CD4-positive, alpha-beta memory T cell (primary cell): Measurements from ENCODE around the gene IL18. TPM values are rescaled to one million over a fixed set of nuclear protein-coding genes. Genes with fewer than 3 reads are reported as not detected.

Source experiments
- CTCF ChIA-PET: fragments of 350-600 bp; sonication (Branson Sonifier 250); formaldehyde crosslinking; loops from one replicate; lab custom pipeline; 2021; ENCODE audit warnings: inconsistent platforms; ENCODE audit not compliant: partially characterized antibody; lab: Charles Lee
- POLR2A ChIA-PET: fragments of 350-600 bp; sonication (Branson Sonifier 250); formaldehyde crosslinking; loops from one replicate; lab custom pipeline; 2021; ENCODE audit not compliant: partially characterized antibody; lab: Charles Lee
- DNase-seq, 5 donors: peaks; one replicate each; pipeline versions ENCODE4 v3.0.0 to v3.0.0-alpha.2; 2020 to 2022; ENCODE audit warnings: mixed read lengths in 1 of 5
- H3K27ac ChIP-seq: one replicate; pipeline ENCODE4 v1.7.0; 2013; ENCODE audit warnings: low read depth, low read length
- H3K27me3 ChIP-seq: 2 replicates; pipeline ENCODE4 v1.7.0; 2013; ENCODE audit warnings: mild to moderate bottlenecking, low read length, moderate library complexity; ENCODE audit not compliant: insufficient read depth
- H3K36me3 ChIP-seq: 2 replicates; pipeline ENCODE4 v1.7.0; 2013; ENCODE audit warnings: mild to moderate bottlenecking, low read length, moderate library complexity; ENCODE audit not compliant: insufficient read depth
- H3K4me1 ChIP-seq: 2 replicates; pipeline ENCODE4 v1.7.0; 2013; ENCODE audit warnings: mild to moderate bottlenecking, low read length, moderate library complexity; ENCODE audit not compliant: insufficient read depth
- H3K4me3 ChIP-seq, 2 donors: one replicate each; pipeline ENCODE4 v1.7.0; 2013; ENCODE audit warnings: low read length in 2 of 2, mild to moderate bottlenecking in 1 of 2
- H3K9me3 ChIP-seq, 2 donors: one replicate each; pipeline ENCODE4 v1.7.0; 2013; ENCODE audit warnings: low read length in 2 of 2, control low read depth in 1 of 2; ENCODE audit not compliant: control insufficient read depth in 1 of 2
- H3K27ac Mint-ChIP-seq, 7 donors: one replicate each; pipeline ENCODE4 v1.8.0; 2020 to 2021; ENCODE audit warnings: mixed read lengths in 7 of 7, mild to moderate bottlenecking in 6 of 7, inconsistent platforms in 3 of 7, moderate library complexity in 3 of 7
- H3K27me3 Mint-ChIP-seq, 2 donors: one replicate each; pipeline ENCODE4 v1.8.0; 2020 to 2021; ENCODE audit warnings: mixed read lengths in 2 of 2
- H3K36me3 Mint-ChIP-seq, 2 donors: one replicate each; pipeline ENCODE4 v1.8.0; 2020 to 2021; ENCODE audit warnings: mixed read lengths in 2 of 2, inconsistent platforms in 1 of 2, mild to moderate bottlenecking in 1 of 2
- H3K4me1 Mint-ChIP-seq, 4 donors: one replicate each; pipeline ENCODE4 v1.8.0; 2020 to 2021; ENCODE audit warnings: mixed read lengths in 4 of 4, mild to moderate bottlenecking in 1 of 4
- H3K4me3 Mint-ChIP-seq, 8 donors: one replicate each; pipeline ENCODE4 v1.8.0; 2020 to 2021; ENCODE audit warnings: mixed read lengths in 8 of 8, mild to moderate bottlenecking in 7 of 8, moderate library complexity in 6 of 8, inconsistent platforms in 3 of 8
- H3K9me3 Mint-ChIP-seq, 8 donors: one replicate each; pipeline ENCODE4 v1.8.0; 2020 to 2021; ENCODE audit warnings: mixed read lengths in 8 of 8, mild to moderate bottlenecking in 5 of 8, inconsistent platforms in 3 of 8, moderate library complexity in 1 of 8
- intact Hi-C: fragments of 100-400 bp; cut with micrococcal nuclease; formaldehyde crosslinking; loops from one replicate; pipeline ENCODE4 v1.15.1; 2023
- polyA plus RNA-seq, 2 donors: library from polyadenylated mRNA; unstranded; fragments of 300-500 nt; fragmentation: Illumina TruSeq; gene quantifications; one replicate each; pipeline ENCODE4 v1.2.3, GENCODE V29; 2021
- total RNA-seq, 2 experiments: library from RNA; stranded (reverse); gene quantifications; one replicate each; pipeline ENCODE4 v1.2.3, GENCODE V29; 2021

The IL18 gene
- total and polyA plus RNA-seq, 4 experiments from 2014 or later = 0.42 TPM; not detected in 3

DNA sequence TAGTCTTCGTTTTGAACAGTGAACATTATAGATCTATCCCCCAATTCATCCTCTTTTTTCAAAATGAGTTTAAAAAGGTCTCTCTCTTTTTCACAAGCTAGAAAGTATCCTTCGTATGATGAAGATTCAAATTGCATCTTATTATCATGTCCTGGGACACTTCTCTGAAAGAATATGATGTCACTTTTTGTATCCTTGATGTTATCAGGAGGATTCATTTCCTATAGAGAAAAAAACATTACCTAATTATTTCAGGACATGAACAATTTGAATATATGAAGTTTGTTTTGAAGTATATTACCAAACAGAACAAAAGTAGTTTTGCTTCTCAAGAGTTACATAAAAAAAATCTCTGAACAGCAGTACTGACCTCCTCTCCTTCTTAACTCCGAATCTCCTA is 20.3 kb downstream of the IL18 start:
- intact Hi-C loops = no loop called here
- Mint-ChIP-seq H3K9me3 (peaks cover 0 to 14% (median 6%) of the 10 kb centered on the region in 8 donors), H3K4me1 (no peaks in the 10 kb centered on the region), H3K4me3 (no peak overlapping the region), H3K27ac (peak overlapping the region in 1 of 7 donors; percentile 65), H3K36me3 (peaks cover 7 to 13% of the 10 kb centered on the region in 2 donors), H3K27me3 (peaks cover 0 to 2% of the 10 kb centered on the region in 2 donors)
- Histone ChIP-seq H3K36me3 (no peaks in the 10 kb centered on the region), H3K27ac (no peak overlapping the region), H3K27me3 (no peaks in the 10 kb centered on the region), H3K4me3 (no peak overlapping the region), H3K9me3 (no peaks in the 10 kb centered on the region), H3K4me1 (no peaks in the 10 kb centered on the region)
- CTCF ChIA-PET = interaction anchor here (0.6 kb wide), 1 partner anchor 136 kb away, joined by 3 read pairs; no protein-coding TSS in a partner anchor
- no peak for DNase-seq
- POLR2A ChIA-PET = no interaction called here

DNA sequence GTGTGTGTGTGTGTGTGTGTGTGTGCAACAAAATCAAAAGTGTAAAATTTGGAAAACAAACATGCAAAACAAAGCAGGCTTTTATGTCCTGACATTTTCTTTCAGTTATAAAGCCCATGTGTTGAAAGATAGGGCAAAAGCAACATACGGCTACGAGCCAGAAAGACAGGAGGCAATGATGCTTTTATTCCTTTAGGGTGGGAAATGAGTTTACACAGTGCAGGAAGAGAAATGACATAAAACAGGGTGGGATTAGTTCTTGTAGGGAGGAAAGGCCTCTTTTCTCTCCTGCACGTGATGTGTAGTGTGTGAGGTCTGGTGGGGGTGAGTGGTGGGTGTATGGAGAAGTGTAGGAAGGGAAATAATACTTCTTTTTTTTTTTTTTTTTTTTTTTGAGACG is 29.4 kb downstream of the IL18 start:
- POLR2A ChIA-PET = no interaction called here
- H3K4me1 ChIP-seq = no peaks in the 10 kb centered on the region
- Mint-ChIP-seq H3K4me3 (no peak overlapping the region), H3K4me1 (peaks cover 0 to 2% (median 0%) of the 10 kb centered on the region in 4 donors), H3K36me3 (peaks cover 2 to 13% of the 10 kb centered on the region in 2 donors), H3K27ac (no peak overlapping the region), H3K27me3 (no peaks in the 10 kb centered on the region), H3K9me3 (no peaks in the 10 kb centered on the region)
- no peaks in the 10 kb centered on the region for H3K9me3 ChIP-seq
- no peak for DNase-seq
- H3K27me3 ChIP-seq = no peaks in the 10 kb centered on the region
- intact Hi-C loops = no loop called here
- H3K27ac ChIP-seq = no peak overlapping the region
- no peaks in the 10 kb centered on the region for H3K36me3 ChIP-seq
- H3K4me3 ChIP-seq = no peak overlapping the region
- CTCF ChIA-PET = interaction anchor here (0.6 kb wide), 1 partner anchor 1753 kb away, joined by 3 read pairs; no protein-coding TSS in a partner anchor

DNA sequence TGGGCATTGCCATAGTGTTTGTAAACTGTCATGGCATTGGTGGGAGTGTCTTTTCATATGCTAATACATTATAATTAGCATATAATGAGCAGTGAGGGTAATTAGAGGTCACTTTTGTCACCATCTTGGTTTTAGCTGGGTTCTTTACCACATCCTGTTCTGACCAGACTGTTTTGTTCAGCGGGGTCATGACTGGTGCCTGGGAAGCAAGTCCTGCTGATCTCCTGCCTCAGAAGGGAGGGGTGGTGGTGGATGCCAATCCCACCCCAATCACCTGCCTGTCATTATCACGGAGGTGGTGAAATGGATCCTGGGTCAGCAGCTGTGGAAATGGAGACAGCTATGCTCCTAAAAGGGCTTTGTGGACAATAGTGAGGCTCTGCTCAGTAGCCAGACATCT is 31.2 kb downstream of the IL18 start:
- Histone ChIP-seq H3K27me3 (no peaks in the 10 kb centered on the region), H3K4me1 (no peaks in the 10 kb centered on the region), H3K4me3 (no peak overlapping the region), H3K27ac (no peak overlapping the region), H3K36me3 (no peaks in the 10 kb centered on the region), H3K9me3 (no peaks in the 10 kb centered on the region)
- peaks cover 2 to 13% of the 10 kb centered on the region in 2 donors for H3K36me3 Mint-ChIP-seq
- no peak overlapping the region for H3K27ac Mint-ChIP-seq
- intact Hi-C loops = no loop called here
- no peaks in the 10 kb centered on the region for H3K27me3 Mint-ChIP-seq
- DNase-seq = no peak
- H3K9me3 Mint-ChIP-seq = no peaks in the 10 kb centered on the region
- POLR2A ChIA-PET = no interaction called here
- H3K4me1 Mint-ChIP-seq = peaks cover 0 to 2% (median 0%) of the 10 kb centered on the region in 4 donors
- CTCF ChIA-PET = interaction anchor here (1.1 kb wide), 1 partner anchor 148 kb away, joined by 3 read pairs; no protein-coding TSS in a partner anchor
- H3K4me3 Mint-ChIP-seq = no peak overlapping the region

DNA sequence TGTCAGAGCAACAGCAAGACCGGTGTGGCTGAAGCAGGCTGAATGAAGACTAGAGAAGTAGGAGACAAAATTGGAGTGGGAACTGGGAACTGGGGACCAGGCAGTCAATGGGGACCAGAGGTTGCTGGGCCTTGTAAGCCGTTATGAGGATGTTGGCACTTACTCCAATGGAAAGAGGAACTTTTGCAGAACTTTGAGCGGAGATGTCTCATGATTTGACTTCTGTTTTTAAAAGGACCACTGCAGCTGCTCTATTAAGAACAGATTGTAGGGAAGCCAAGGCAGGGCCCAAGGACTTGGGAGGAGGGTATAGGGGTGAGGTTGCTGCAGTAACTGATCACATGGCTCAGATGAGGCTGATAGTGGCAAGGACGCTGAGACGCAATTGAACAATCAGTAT is 34.2 kb downstream of the IL18 start:
- no peaks in the 10 kb centered on the region for H3K9me3 Mint-ChIP-seq
- DNase-seq = no peak
- POLR2A ChIA-PET = no interaction called here
- no peak overlapping the region for H3K4me3 Mint-ChIP-seq
- H3K4me1 ChIP-seq = no peaks in the 10 kb centered on the region
- H3K36me3 Mint-ChIP-seq = peaks cover 0 to 18% of the 10 kb centered on the region in 2 donors
- no peaks in the 10 kb centered on the region for H3K27me3 Mint-ChIP-seq
- CTCF ChIA-PET = interaction anchor here (1.7 kb wide), 1 partner anchor 18 kb away, joined by 4 read pairs; no protein-coding TSS in a partner anchor
- no peaks in the 10 kb centered on the region for H3K36me3 ChIP-seq
- H3K4me3 ChIP-seq = no peak overlapping the region
- no peak overlapping the region for H3K27ac Mint-ChIP-seq
- H3K27me3 ChIP-seq = no peaks in the 10 kb centered on the region
- no peaks in the 10 kb centered on the region for H3K9me3 ChIP-seq
- intact Hi-C loops = no loop called here
- H3K27ac ChIP-seq = no peak overlapping the region
- peaks cover 0 to 2% (median 0%) of the 10 kb centered on the region in 4 donors for H3K4me1 Mint-ChIP-seq

DNA sequence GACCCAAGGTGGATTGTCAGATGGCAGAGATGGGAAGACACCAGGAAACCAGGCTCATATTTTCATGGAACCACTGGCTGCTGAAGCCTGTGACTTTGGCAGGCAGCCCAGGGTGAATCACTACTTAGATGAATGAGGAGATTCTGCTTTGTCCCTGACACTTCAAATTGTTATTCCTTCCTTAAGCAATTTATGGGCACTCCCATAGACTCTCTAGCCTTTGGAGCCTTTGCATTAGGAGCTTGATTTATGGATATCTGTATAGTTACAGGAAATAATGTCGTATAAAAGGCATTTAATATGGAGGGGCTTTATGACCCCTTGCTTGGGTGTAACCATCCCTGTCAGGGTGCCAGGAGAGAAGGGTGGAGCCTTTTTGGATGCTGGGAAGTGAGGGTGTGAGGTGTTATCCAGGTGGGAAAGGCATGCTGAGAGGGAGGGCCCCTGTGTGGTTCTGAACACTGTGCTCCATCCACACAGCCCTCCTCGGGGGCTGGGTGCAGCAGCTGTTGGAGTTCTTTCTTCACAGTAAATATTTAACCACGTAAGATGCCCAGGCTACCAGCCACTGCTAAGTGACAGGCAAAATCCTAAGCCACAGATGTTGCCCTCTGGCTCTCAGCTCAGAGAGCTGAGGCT is 35.3 kb downstream of the IL18 start:
- no peaks in the 10 kb centered on the region for H3K36me3 ChIP-seq
- Mint-ChIP-seq H3K4me1 (peaks cover 0 to 2% (median 0%) of the 10 kb centered on the region in 4 donors), H3K27ac (no peak overlapping the region), H3K9me3 (no peaks in the 10 kb centered on the region), H3K4me3 (no peak overlapping the region), H3K36me3 (peaks cover 0 to 15% of the 10 kb centered on the region in 2 donors), H3K27me3 (no peaks in the 10 kb centered on the region)
- ChIA-PET POLR2A (no interaction called here), CTCF (interaction anchor here (1.5 to 1.7 kb wide), 2 partner anchors 9 to 17 kb away, joined by 4 to 5 read pairs; no protein-coding TSS in a partner anchor)
- no peak for DNase-seq
- no peaks in the 10 kb centered on the region for H3K4me1 ChIP-seq
- intact Hi-C loops = no loop called here
- H3K4me3 ChIP-seq = no peak overlapping the region
- H3K27ac ChIP-seq = no peak overlapping the region
- H3K27me3 ChIP-seq = no peaks in the 10 kb centered on the region
- H3K9me3 ChIP-seq = no peaks in the 10 kb centered on the region

DNA sequence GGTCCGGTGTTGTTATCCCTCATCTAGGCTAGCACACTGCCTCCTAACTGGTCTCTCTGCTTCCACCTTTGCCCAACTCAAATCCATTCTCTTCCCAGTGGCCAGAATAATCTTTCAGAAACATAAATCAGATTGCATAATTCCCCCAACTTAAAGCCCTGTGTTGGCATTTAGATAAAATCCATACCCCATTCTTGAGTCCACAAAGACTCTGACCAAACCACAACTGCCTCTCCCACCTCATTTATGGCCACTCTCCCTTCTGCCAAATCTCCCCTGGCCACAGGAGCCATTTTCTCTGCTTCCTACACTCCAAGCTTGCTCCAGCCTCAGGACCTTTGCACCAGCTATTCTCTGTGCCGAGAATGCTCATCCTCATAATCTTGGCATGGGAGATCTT is 36.8 kb downstream of the IL18 start:
- ChIA-PET POLR2A (no interaction called here), CTCF (interaction anchor here (1.5 kb wide), 1 partner anchor 15 kb away, joined by 5 read pairs; no protein-coding TSS in a partner anchor)
- Mint-ChIP-seq H3K4me3 (no peak overlapping the region), H3K9me3 (no peaks in the 10 kb centered on the region), H3K36me3 (peaks cover 0 to 15% of the 10 kb centered on the region in 2 donors), H3K4me1 (peaks cover 0 to 2% (median 0%) of the 10 kb centered on the region in 4 donors), H3K27ac (no peak overlapping the region), H3K27me3 (no peaks in the 10 kb centered on the region)
- Histone ChIP-seq H3K27ac (no peak overlapping the region), H3K4me3 (no peak overlapping the region), H3K27me3 (no peaks in the 10 kb centered on the region), H3K36me3 (no peaks in the 10 kb centered on the region), H3K9me3 (no peaks in the 10 kb centered on the region), H3K4me1 (no peaks in the 10 kb centered on the region)
- intact Hi-C loops = no loop called here
- DNase-seq = no peak

DNA sequence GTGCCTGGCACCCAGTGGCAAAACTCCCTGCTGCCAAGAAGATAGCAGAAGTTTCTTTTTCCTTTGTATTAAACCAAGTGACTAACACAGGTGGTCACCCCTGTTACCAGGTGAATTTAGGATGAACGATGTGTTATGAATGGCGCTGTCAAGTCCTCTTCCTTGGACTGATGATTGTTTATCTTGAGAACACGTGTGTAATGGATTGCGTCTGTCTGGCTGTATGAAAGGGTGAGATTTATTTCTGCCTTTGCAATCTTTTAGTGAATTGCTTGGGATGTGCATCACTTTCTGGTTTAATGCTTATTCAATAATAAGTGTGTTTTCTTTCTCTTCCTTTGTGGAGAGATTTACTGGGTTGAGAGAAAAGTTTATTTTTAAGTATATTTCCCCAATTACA is 40.8 kb downstream of the IL18 start:
- Histone ChIP-seq H3K27ac (no peak overlapping the region), H3K27me3 (no peaks in the 10 kb centered on the region), H3K9me3 (no peaks in the 10 kb centered on the region), H3K36me3 (no peaks in the 10 kb centered on the region), H3K4me1 (no peaks in the 10 kb centered on the region), H3K4me3 (no peak overlapping the region)
- Mint-ChIP-seq H3K4me3 (no peak overlapping the region), H3K4me1 (no peaks in the 10 kb centered on the region), H3K9me3 (no peaks in the 10 kb centered on the region), H3K27me3 (no peaks in the 10 kb centered on the region), H3K27ac (no peak overlapping the region), H3K36me3 (peaks cover 1 to 10% of the 10 kb centered on the region in 2 donors)
- no peak for DNase-seq
- POLR2A ChIA-PET = no interaction called here
- intact Hi-C loops = no loop called here
- CTCF ChIA-PET = interaction anchor here (1.1 to 2.5 kb wide), 3 partner anchors 10 to 157 kb away, joined by 4 to 19 read pairs (median 5); no protein-coding TSS in a partner anchor
